GM18499 (cell line): Measurements from ENCODE around the gene NUP160.
"Not testable (repeated sequence)": the region's sequence is repeated elsewhere in the genome, so short reads cannot be mapped to it uniquely, and the experiment has no call there.

Experiments used
- ATAC-seq: cut with Tn5 transposase; IDR thresholded peaks from one replicate; pipeline ENCODE4 v1.9.1; 2021; ENCODE audit warnings: moderate number of reproducible peaks; ENCODE audit not compliant: insufficient read depth, unreplicated experiment

NUP160 gene, protein sequence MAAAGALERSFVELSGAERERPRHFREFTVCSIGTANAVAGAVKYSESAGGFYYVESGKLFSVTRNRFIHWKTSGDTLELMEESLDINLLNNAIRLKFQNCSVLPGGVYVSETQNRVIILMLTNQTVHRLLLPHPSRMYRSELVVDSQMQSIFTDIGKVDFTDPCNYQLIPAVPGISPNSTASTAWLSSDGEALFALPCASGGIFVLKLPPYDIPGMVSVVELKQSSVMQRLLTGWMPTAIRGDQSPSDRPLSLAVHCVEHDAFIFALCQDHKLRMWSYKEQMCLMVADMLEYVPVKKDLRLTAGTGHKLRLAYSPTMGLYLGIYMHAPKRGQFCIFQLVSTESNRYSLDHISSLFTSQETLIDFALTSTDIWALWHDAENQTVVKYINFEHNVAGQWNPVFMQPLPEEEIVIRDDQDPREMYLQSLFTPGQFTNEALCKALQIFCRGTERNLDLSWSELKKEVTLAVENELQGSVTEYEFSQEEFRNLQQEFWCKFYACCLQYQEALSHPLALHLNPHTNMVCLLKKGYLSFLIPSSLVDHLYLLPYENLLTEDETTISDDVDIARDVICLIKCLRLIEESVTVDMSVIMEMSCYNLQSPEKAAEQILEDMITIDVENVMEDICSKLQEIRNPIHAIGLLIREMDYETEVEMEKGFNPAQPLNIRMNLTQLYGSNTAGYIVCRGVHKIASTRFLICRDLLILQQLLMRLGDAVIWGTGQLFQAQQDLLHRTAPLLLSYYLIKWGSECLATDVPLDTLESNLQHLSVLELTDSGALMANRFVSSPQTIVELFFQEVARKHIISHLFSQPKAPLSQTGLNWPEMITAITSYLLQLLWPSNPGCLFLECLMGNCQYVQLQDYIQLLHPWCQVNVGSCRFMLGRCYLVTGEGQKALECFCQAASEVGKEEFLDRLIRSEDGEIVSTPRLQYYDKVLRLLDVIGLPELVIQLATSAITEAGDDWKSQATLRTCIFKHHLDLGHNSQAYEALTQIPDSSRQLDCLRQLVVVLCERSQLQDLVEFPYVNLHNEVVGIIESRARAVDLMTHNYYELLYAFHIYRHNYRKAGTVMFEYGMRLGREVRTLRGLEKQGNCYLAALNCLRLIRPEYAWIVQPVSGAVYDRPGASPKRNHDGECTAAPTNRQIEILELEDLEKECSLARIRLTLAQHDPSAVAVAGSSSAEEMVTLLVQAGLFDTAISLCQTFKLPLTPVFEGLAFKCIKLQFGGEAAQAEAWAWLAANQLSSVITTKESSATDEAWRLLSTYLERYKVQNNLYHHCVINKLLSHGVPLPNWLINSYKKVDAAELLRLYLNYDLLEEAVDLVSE (N-terminal part only)

DNA sequence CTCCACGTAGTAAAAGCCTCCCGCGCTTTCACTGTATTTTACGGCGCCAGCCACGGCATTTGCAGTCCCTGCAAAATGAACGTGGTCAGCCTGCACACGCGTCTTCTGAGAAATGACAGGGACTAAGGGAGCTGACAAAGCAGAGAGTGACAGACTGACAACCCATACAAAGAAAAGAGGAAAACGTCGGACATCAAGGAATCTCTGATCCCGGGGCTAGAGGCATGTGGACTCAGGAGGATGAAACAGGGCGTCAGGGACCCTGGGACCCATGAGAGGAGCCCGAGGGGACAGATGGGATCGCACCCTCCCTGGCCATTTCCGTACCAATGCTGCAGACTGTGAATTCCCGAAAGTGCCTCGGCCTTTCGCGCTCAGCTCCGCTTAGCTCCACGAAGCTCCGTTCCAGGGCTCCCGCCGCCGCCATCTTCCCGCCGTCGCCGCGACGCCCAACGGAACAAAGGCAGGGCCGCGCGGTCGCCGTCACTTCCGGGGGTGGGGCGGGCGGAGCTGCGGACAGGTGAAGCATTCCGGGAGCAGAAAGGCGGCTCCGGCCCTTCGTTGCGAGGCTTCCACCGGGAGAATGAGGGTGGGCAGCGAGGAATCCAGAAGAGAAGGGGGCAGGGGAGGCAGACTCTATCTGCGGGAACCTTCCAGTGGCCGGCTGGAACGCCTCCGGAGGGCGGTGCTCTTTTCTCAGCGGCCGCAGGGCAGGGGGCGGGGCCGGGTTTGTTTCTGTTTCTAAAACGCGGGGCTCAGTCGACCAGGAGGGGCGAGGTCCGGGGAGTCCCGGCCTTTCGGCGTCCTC, at the start of gene NUP160:
Gene NUP160 (minus strand): TSS at position 459 of the 808 bp plus-strand sequence. CDS start 32 bp downstream, at position 427.
- peak; percentile 39 for ATAC-seq

GRCh38 chr11:47896199-47896598, 48.0 kb upstream of the NUP160 start:
- ATAC-seq, result no peak

GRCh38 chr11:47895035-47895434, 46.9 kb upstream of the NUP160 start:
- no peak for ATAC-seq

DNA sequence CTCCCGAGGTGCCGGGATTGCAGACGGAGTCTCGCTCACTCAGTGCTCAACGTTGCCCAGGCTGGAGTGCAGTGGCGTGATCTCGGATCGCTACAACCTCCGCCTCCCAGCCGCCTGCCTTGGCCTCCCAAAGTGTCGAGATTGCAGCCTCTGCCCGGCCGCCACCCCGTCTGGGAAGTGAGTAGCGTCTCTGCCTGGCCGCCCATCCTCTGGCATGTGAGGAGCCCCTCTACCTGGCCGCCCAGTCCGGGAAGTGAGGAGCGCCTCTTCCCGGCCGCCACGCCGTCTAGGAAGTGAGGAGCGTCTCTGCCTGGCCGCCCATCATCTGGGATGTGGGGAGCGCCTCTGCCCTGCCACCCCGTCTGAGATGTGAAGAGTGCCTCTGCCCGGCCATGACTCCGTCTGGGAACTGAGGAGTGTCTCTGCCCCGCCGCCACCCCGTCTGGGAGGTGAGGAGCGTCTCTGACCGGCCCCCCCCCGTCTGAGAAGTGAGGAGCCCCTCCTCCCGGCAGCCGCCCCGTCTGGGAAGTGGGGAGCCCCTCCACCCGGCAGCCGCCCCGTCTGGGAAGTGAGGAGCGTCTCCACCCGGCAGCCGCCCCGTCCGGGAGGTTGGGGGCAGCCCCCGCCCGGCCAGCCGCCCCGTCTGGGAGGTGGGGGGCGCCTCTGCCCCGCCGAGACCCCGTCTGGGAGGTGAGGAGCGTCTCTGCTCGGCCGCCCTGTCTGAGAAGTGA, 44.6 kb upstream of the NUP160 start:
- not testable (repeated sequence) for ATAC-seq

- ATAC-seq, result no peak
Observed at GRCh38 chr11:47891886-47892285, 43.7 kb upstream of the NUP160 start.

DNA sequence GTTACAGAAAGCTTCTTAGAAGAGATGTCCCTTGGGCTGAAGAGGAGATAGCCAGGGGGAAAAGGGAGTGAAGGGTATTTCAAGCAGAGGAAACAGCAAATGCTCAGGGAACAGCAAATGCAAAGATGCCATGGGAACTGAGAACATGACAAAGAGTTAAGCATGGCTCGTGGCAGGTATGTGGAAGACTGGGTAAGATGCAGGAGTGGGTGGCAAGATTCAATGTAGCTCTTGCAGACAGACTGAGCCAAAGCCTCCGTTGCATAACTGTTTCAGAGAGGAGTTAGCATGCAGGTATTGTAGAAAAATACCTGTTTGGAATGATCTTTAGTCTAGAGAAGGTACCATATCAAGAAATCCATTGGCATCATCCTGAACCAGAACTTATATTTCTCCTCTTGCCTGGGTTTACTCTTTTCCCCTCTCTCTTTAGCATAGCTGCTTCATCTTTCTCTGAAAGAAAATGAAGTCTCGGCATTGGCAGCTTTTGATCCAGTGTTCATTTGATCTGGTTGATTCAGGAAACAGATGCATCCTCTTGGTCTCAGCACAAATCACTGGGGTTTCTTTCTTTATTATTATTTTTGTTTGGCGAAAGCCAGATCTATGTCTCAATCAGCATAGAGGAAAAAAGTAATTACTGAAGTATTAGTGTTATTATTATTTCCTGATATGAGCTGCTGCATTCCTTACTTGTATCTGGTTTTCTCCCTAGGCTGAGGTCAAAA, 41.7 kb upstream of the NUP160 start:
- no peak for ATAC-seq

DNA sequence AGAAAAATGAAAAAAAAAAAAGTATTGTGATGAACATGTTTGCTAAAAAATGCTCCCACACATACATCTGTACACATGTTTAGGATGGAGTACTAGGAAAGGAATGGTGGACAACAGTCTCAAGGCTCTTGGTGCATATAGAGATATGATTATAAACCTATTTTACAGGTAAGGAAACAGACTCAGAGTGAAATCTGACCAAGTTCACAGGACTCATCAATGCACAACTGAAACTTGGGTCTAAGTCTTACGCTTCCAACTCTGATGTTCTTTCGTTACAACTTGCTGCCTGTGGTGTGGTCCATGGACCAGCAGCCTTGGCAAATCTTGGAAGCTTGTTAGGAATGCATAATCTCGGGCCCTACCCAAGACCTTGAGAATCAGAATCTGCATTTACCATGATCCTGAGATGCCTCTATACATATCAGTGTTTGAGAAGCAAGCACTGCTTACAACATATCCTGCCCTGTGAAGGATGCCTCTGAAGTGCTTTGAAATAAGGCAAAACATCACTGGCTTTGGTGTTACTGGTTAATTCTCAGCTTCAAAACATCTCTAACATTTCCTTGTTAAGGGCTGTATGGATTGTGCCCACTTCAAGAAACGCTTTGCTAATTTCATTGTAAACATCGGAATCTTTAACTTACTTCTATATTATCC, 39.9 kb upstream of the NUP160 start:
- ATAC-seq, result no peak

- ATAC-seq, result no peak
Observed at GRCh38 chr11:47886096-47886495, 37.9 kb upstream of the NUP160 start.

GRCh38 chr11:47882437-47882836, 34.3 kb upstream of the NUP160 start:
- not testable (repeated sequence) for ATAC-seq

DNA sequence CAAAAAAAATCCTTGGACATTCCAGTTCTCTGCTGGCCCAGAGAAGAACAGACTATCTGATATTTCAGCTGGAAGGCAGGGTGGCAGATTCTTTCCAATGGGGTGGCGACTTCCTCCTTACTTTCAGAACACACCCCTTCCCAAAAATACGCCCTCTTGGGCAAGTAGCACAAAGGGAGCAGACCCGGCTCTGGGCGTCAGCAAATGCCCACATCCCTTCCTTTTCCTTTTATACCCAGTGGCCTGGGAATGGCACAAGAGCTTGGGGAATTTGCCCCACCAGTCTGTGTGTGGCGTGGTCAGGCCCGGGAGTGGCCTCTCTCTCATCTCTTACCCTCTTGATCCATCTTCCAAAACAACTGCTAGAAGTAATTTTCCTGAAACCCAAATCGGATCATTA, 33.0 kb upstream of the NUP160 start:
- ATAC-seq, result no peak

DNA sequence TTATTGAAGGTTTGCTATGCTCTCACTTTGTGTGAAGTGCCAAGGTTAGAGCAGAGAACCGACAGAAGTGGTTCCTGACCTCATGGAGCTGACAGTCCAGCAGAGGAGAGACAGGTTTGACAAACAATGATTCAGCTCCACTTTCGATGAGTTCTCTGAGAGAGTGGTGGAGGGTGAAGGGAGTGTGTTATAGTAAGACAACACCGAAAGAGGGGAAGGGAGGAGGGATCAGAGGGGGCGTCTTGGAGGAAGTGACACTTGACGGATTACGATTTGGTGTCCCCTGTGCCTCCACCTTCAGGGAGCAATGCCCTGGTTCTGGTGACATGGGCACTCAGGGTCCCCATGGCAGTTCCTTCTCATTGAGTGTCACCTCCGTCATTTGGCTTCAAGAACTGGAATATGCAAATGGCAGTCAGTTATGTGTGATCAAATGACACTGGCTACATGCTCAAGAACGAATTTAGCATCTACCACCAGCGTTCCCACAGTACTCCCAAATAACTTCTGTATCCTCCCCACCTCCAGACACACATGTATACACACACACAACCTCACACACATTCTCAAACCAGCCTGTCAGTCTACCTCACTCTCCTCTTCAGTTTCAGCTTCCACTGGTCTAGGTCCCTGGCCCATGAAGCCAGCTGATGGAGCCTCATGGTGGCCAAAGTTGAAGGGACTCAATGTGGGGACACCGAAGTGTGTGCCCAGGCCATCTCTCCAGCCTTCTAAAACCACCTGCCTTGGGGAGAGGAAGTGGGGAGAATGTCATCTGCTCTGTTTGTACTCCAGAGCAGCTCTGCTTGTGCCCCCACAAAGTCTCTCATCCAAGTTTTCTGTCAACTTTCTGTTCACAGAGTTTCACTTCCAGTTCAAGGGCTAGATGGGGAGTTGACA, 31.4 kb upstream of the NUP160 start:
- no peak for ATAC-seq

DNA sequence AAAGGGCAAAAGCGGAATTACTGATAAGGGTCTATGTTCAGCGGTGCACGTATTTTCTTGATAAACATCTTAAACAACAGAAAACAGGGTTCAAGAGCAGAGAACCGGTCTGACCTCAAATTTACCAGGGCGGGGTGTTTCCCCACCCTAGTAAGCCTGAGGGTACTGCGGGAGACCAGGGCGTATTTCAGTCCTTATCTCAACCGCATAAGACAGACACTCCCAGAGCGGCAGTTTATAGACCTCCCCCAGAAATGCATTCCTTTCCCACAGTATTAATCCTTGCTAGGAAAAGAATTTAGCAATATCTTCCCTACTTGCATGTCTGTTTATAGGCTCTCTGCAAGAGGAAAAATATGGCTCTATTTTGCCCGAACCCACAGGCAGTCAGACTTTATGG, 27.7 kb upstream of the NUP160 start:
- ATAC-seq, result not testable (repeated sequence)

GRCh38 chr11:47870404-47870803, 22.3 kb upstream of the NUP160 start:
- no peak for ATAC-seq

- no peak for ATAC-seq
Observed at GRCh38 chr11:47869544-47870393, 21.6 kb upstream of the NUP160 start.

- no peak for ATAC-seq
Observed at GRCh38 chr11:47867823-47868222, 19.7 kb upstream of the NUP160 start.

- not testable (repeated sequence) for ATAC-seq
Observed at GRCh38 chr11:47866892-47867291, 18.7 kb upstream of the NUP160 start.
